GM12878 (cell line): Measurements from ENCODE around the gene GPC5. TPM values are rescaled to one million over a fixed set of nuclear protein-coding genes. Genes with fewer than 3 reads are reported as not detected.

Source experiments
- ATAC-seq: fragments of 200-7000 bp; cut with Tn5 transposase; 3 replicates; pipeline ENCODE4 v1.9.1; 2020; ENCODE audit warnings: mild to moderate bottlenecking, moderate library complexity
- BruUV-seq: library from RNA; stranded (reverse); fragments of 400-500 nt; replicated peaks from 2 replicates; lab custom pipeline; 2021; lab: Mats Ljungman, UMichigan
- CTCF ChIA-PET: fragments of 300-600 bp; sonication (Branson Sonifier 250); formaldehyde crosslinking; extraction: SDS; loops from one replicate; lab custom pipeline; 2021; ENCODE audit warnings: inconsistent platforms; lab: Yijun Ruan, JAX
- POLR2A ChIA-PET: fragments of 350-600 bp; formaldehyde crosslinking; extraction: SDS; loops from one replicate; lab custom pipeline; 2021; ENCODE audit warnings: inconsistent platforms; lab: Charles Lee
- RAD21 ChIA-PET: fragments of 300-600 bp; sonication (Branson Sonifier 250); formaldehyde crosslinking; loops from one replicate; lab custom pipeline; 2023; ENCODE audit warnings: antibody characterized with exemption; ENCODE audit not compliant: unreplicated experiment; lab: Charles Lee
- SMC1A ChIA-PET: fragments of 300-600 bp; sonication (Branson Sonifier 250); formaldehyde crosslinking; loops from one replicate; lab custom pipeline; 2023; ENCODE audit not compliant: unreplicated experiment, uncharacterized antibody; lab: Charles Lee
- DNase-seq: peaks from one replicate; pipeline ENCODE4 v3.0.0-alpha.2; 2011; ENCODE audit warnings: low read depth, low spot score
- FAIRE-seq: peaks from 3 replicates; lab custom pipeline; 2011; peaks lifted over from hg19 to GRCh38; lab: Jason Lieb, UNC
- H2AFZ ChIP-seq: 2 replicates; pipeline ENCODE4 v1.6.0; 2011; ENCODE audit warnings: low read depth, low read length, control low read depth; ENCODE audit not compliant: control insufficient read depth
- H3K27ac ChIP-seq: 2 replicates; pipeline ENCODE4 v1.5.1; 2011; ENCODE audit warnings: control low read depth; ENCODE audit not compliant: control insufficient read depth, insufficient read depth
- H3K27me3 ChIP-seq, 2 experiments: replicated peaks in 1 of 2; 2 replicates each; pipeline versions ENCODE4 v1.6.0 to v1.6.1; 2011; ENCODE audit warnings: low read length in 1 of 2; ENCODE audit not compliant: control insufficient read depth in 2 of 2, insufficient read depth in 2 of 2
- H3K36me3 ChIP-seq, 2 experiments: 2 replicates each; pipeline ENCODE4 v1.5.1; 2011; ENCODE audit warnings: low read length in 1 of 2; ENCODE audit not compliant: control insufficient read depth in 2 of 2, insufficient read depth in 2 of 2
- H3K4me1 ChIP-seq: 2 replicates; pipeline ENCODE4 v1.6.1; 2011; ENCODE audit warnings: mild to moderate bottlenecking, low read length, moderate library complexity, mixed read lengths; ENCODE audit not compliant: control insufficient read depth, insufficient read depth
- H3K4me2 ChIP-seq: 2 replicates; pipeline ENCODE4 v1.6.0; 2011; ENCODE audit warnings: control low read depth; ENCODE audit not compliant: control insufficient read depth, insufficient read depth
- H3K4me3 ChIP-seq: fragments of 200-600 bp; sonication (generic); 2 replicates; pipeline ENCODE4 v1.5.1; 2016
- H3K79me2 ChIP-seq: 2 replicates; pipeline ENCODE4 v1.6.0; 2011; ENCODE audit warnings: low read length; ENCODE audit not compliant: control insufficient read depth, insufficient read depth
- H3K9ac ChIP-seq: 2 replicates; pipeline ENCODE4 v1.8.0; 2011; ENCODE audit warnings: low read length, control low read depth, mixed read lengths; ENCODE audit not compliant: control insufficient read depth, insufficient read depth
- H3K9me3 ChIP-seq: replicated peaks from 3 replicates; pipeline ENCODE4 v1.5.1; 2011; ENCODE audit warnings: mild to moderate bottlenecking, low read length; ENCODE audit not compliant: control insufficient read depth, insufficient read depth
- H4K20me1 ChIP-seq: 2 replicates; pipeline ENCODE4 v1.6.0; 2011; ENCODE audit not compliant: control insufficient read depth, insufficient read depth
- BHLHE40 ChIP-seq, 2 experiments: fragments of 450-650 bp in 1 of 2; IDR thresholded peaks; 2 replicates each; pipeline ENCODE4 v1.6.1; 2011 to 2017; ENCODE audit warnings: low read depth in 2 of 2, borderline replicate concordance in 1 of 2, improper control_type of control experiment in 1 of 2, low read length in 1 of 2, mild to moderate bottlenecking in 1 of 2
- BRCA1 ChIP-seq: IDR thresholded peaks from 2 replicates; pipeline ENCODE4 v1.6.1; 2011; ENCODE audit warnings: low read depth, low read length, improper control_type of control experiment
- CHD4 ChIP-seq: fragments of 200-600 bp; sonication (generic); IDR thresholded peaks from 2 replicates; pipeline ENCODE4 v1.6.1; 2016; ENCODE audit warnings: mild to moderate bottlenecking
- CUX1 ChIP-seq: IDR thresholded peaks from 2 replicates; pipeline ENCODE4 v1.6.1; 2012; ENCODE audit warnings: improper control_type of control experiment, low read depth, low read length; ENCODE audit not compliant: insufficient replicate concordance
- MEF2A ChIP-seq: IDR thresholded peaks from 2 replicates; pipeline ENCODE4 v1.6.1; 2011; ENCODE audit warnings: low read depth, mild to moderate bottlenecking, low read length, moderate library complexity; ENCODE audit not compliant: insufficient read depth
- NR2F1 ChIP-seq: fragments of 450-650 bp; conservative IDR thresholded peaks from 2 replicates; pipeline ENCODE4 v1.6.1; 2017; ENCODE audit warnings: mild to moderate bottlenecking
- PAX8 ChIP-seq: fragments of 450-650 bp; IDR thresholded peaks from 2 replicates; pipeline ENCODE4 v1.6.1; 2017; ENCODE audit warnings: mild to moderate bottlenecking, moderate library complexity
- PML ChIP-seq: IDR thresholded peaks from 2 replicates; pipeline ENCODE4 v1.6.1; 2012; ENCODE audit warnings: low read length, inconsistent platforms
- RAD21 ChIP-seq: IDR thresholded peaks from 2 replicates; pipeline ENCODE4 v1.6.1; 2011; ENCODE audit warnings: mild to moderate bottlenecking, low read depth, low read length, moderate library complexity; ENCODE audit not compliant: insufficient read depth
- SKIL ChIP-seq: fragments of 450-650 bp; IDR thresholded peaks from 2 replicates; pipeline ENCODE4 v1.6.1; 2017; ENCODE audit warnings: mild to moderate bottlenecking, low read depth, inconsistent platforms; ENCODE audit not compliant: poor library complexity, severe bottlenecking
- SMAD1 ChIP-seq: fragments of 450-650 bp; IDR thresholded peaks from 2 replicates; pipeline ENCODE4 v1.6.1; 2018; ENCODE audit warnings: mild to moderate bottlenecking, low read depth; ENCODE audit not compliant: partially characterized antibody
- SMC3 ChIP-seq: IDR thresholded peaks from 2 replicates; pipeline ENCODE4 v1.6.1; 2011; ENCODE audit warnings: low read length, improper control_type of control experiment, borderline replicate concordance
- WRNIP1 ChIP-seq: IDR thresholded peaks from 2 replicates; pipeline ENCODE4 v1.6.1; 2011; ENCODE audit warnings: low read depth, low read length, improper control_type of control experiment, borderline replicate concordance
- ZNF24 ChIP-seq: fragments of 450-650 bp; IDR thresholded peaks from 2 replicates; pipeline ENCODE4 v1.6.1; 2017; ENCODE audit warnings: antibody characterized with exemption, mild to moderate bottlenecking
- whole genome bisulfite sequencing: methylation state at CpG from one replicate; pipeline ENCODE4 v1.1.6; 2016; ENCODE audit warnings: low lambda C conversion rate; ENCODE audit not compliant: insufficient replicate concordance, insufficient coverage; ENCODE audit errors: missing lambda C conversion rate; 5-methylcytosine and 5-hydroxymethylcytosine counted together
- in situ Hi-C: fragments of 300-500 bp; cut with MboI; formaldehyde crosslinking; loops from 9 replicates; pipeline ENCODE4 v1.14.3; 2018; ENCODE audit warnings: mixed read lengths
- intact Hi-C: fragments of 100-400 bp; cut with micrococcal nuclease; formaldehyde crosslinking; loops from one replicate; pipeline ENCODE4 v1.14.2; 2022; ENCODE audit not compliant: unreplicated experiment
- polyA plus RNA-seq, 11 experiments: library from polyadenylated mRNA; depleted of rRNA in 4 of 11; unstranded in 6 of 11; stranded (reverse) in 5 of 11; fragments of >200 nt; fragmentation: Nextera tagmentation in 4 of 11; fragmentation: Illumina TruSeq in 1 of 11; extraction: Ambion mirVana in 4 of 11; extraction: Trizol in 1 of 11; gene quantifications; 1 replicate in 1 of 11; 2 replicates in 10 of 11; pipeline versions ENCODE4 v1.2.1 to v1.2.3, GENCODE V29; 2011 to 2016; ENCODE audit warnings: inconsistent platforms in 2 of 11, missing spikeins in 2 of 11, low read depth in 1 of 11
- total RNA-seq, 4 experiments: library from RNA; depleted of rRNA in 3 of 4; stranded (reverse); fragments of >200 nt in 3 of 4; fragmentation: Illumina TruSeq in 1 of 4; extraction: Trizol in 1 of 4; gene quantifications; 2 replicates each; pipeline versions ENCODE4 v1.2.1 to v1.2.3, GENCODE V29; 2013 to 2021
- TF ChIP-seq, protein P1 (sequence below): IDR thresholded peaks from 2 replicates; pipeline ENCODE4 v1.6.1; 2012; ENCODE audit warnings: low read depth, low read length, improper control_type of control experiment
- TF ChIP-seq, protein P2 (sequence below): fragments of 450-650 bp; IDR thresholded peaks from 2 replicates; pipeline ENCODE4 v1.6.1; 2017; ENCODE audit warnings: borderline replicate concordance

The GPC5 gene
- total and polyA plus RNA-seq, 10 of the 15 experiments (the other 5 are each of a cell fraction or from before 2014, with no cell fraction given) = 0.05 to 0.87 (median 0.44) TPM; not detected in 1

GRCh38 chr13:91596842-91597241 lies 198.4 kb downstream of the GPC5 start:
- Histone ChIP-seq H4K20me1 (no peaks in the 10 kb centered on the region), H3K9me3 (no peaks in the 10 kb centered on the region), H3K36me3 (no peaks in the 10 kb centered on the region), H3K27me3 (no peaks in the 10 kb centered on the region), H3K4me1 (no peaks in the 10 kb centered on the region), H3K9ac (no peak overlapping the region), H3K4me2 (no peak overlapping the region), H2AFZ (no peak overlapping the region), H3K27ac (no peak overlapping the region), H3K4me3 (no peak overlapping the region), H3K79me2 (no peaks in the 10 kb centered on the region)
- ChIA-PET CTCF (no interaction called here), SMC1A (interaction anchor here (0.6 kb wide), 1 partner anchor 504 kb away, joined by 3 read pairs; no protein-coding TSS in a partner anchor), RAD21 (no interaction called here), POLR2A (no interaction called here)
- intact Hi-C loops = no loop called here
- DNase-seq = no peak
- WGBS = 37% methylated on average over 2 of the region's 2 CpGs
- no peak for ATAC-seq
- in situ Hi-C loops = no loop called here
- no peak for FAIRE-seq
- BruUV-seq = no TSS peak
- TF ChIP-seq MEF2A (no peak), WRNIP1 (no peak), SMAD1 (no peak), BRCA1 (no peak), SMC3 (no peak), BHLHE40 (IDR thresholded peaks at IDR 0.05; ENCODE audit: borderline replicate concordance in 1 of 2, low read depth in 2 of 2, low read length in 1 of 2) (no peak), RAD21 (no peak), PML (no peak), ZNF24 (no peak), NR2F1 (no peak), PAX8 (no peak), CHD4 (no peak), CUX1 (no peak), SKIL (no peak)
- TF ChIP-seq, protein P1, sequence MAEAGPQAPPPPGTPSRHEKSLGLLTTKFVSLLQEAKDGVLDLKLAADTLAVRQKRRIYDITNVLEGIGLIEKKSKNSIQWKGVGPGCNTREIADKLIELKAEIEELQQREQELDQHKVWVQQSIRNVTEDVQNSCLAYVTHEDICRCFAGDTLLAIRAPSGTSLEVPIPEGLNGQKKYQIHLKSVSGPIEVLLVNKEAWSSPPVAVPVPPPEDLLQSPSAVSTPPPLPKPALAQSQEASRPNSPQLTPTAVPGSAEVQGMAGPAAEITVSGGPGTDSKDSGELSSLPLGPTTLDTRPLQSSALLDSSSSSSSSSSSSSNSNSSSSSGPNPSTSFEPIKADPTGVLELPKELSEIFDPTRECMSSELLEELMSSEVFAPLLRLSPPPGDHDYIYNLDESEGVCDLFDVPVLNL = no peak
- TF ChIP-seq, protein P2, sequence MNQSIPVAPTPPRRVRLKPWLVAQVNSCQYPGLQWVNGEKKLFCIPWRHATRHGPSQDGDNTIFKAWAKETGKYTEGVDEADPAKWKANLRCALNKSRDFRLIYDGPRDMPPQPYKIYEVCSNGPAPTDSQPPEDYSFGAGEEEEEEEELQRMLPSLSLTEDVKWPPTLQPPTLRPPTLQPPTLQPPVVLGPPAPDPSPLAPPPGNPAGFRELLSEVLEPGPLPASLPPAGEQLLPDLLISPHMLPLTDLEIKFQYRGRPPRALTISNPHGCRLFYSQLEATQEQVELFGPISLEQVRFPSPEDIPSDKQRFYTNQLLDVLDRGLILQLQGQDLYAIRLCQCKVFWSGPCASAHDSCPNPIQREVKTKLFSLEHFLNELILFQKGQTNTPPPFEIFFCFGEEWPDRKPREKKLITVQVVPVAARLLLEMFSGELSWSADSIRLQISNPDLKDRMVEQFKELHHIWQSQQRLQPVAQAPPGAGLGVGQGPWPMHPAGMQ = no peak
